H54 (cell line): ENCODE data around the gene MT1H.
"Not testable (repeated sequence)": the region's sequence is repeated elsewhere in the genome, so short reads cannot be mapped to it uniquely, and the experiment has no call there.

ENCODE experiments used
- DNase-seq: peaks from one replicate; pipeline ENCODE4 v3.0.0; 2011; ENCODE audit warnings: low spot score, mixed read lengths; ENCODE audit not compliant: insufficient read length
- FAIRE-seq: peaks from 3 replicates; lab custom pipeline; 2011; peaks lifted over from hg19 to GRCh38; lab: Jason Lieb, UNC
- POLR2A ChIP-seq: IDR thresholded peaks from 2 replicates; pipeline ENCODE4 v1.6.1; 2011; ENCODE audit warnings: low read depth, mild to moderate bottlenecking, low read length

MT1H gene

GRCh38 chr16:56669005-56669839 lies at the start of gene MT1H:
TSS of gene MT1H (plus strand) at chr16:56669814. CDS start at chr16:56669885, 71 bp downstream.
- no peak for TF ChIP-seq POLR2A
- no peak for FAIRE-seq
- no peak for DNase-seq

DNA sequence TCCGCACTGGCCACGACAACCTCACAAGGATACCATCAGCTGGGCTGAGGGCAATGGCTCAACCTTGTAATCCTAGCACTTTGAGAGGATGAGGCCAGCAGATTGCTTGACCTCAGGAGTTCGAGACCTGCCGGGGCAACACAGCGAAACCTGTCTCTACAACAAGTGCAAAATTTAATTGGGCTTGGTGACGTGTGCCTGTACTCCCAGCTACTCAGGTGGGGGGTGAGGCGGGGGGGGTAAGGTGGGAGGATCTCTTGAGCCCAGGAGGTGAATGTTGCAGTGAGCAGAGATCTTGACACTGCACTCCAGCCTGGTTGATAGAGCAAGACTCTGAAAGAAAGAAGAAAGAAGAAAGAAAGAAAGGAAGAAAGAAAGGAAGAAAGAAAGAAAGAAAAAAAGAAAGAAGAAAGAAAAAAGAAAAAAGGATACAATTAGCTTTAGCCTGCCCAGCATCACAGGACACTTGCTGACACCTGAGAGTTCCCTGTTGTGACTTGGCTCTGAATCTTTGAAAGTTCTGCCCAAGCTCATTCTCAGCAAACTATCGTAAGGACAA lies 49.2 kb upstream of the MT1H start:
- DNase-seq = no peak
- no peak for TF ChIP-seq POLR2A
- no peak for FAIRE-seq

- FAIRE-seq, DNase-seq: not testable (repeated sequence)
Observed at GRCh38 chr16:56621665-56622445, 47.8 kb upstream of the MT1H start.

DNA sequence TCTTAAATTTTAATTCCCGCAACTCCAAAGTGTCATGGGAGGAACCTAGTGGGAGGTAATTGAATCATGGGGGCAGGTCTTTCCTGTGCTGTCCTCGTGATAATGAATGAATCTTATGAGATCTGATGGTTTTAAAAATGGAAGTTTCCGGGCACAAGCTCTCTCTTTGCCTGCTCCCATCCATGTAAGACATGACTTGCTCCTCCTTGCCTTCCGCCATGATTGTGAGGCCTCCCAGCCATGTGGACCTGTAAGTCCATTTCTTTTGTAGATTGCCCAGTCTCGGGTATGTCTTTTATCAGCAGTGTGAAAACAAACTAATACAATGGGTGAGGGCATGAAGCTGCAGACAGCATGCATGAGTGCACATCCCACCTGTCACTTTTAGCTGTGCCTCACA lies 46.4 kb upstream of the MT1H start:
- FAIRE-seq, DNase-seq: not testable (repeated sequence)

DNA sequence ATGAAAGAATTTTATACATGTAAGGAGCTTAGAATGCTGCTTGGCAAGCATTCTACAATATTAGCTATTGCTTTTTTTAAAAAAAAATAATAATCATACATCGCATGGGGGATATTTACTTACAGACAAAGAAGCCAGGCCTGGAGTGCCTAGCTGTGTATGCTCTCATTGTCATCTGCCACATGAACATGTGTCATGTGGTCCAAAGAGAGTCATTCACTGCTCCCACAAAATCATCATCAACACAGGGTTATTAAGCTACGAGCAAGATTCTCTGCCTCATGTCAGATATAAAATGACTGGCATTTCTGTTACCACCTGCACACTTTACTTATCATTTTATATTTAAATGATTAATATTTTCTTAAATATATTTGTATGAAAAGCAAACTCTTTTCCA lies 46.0 kb upstream of the MT1H start:
- FAIRE-seq = no peak

DNA sequence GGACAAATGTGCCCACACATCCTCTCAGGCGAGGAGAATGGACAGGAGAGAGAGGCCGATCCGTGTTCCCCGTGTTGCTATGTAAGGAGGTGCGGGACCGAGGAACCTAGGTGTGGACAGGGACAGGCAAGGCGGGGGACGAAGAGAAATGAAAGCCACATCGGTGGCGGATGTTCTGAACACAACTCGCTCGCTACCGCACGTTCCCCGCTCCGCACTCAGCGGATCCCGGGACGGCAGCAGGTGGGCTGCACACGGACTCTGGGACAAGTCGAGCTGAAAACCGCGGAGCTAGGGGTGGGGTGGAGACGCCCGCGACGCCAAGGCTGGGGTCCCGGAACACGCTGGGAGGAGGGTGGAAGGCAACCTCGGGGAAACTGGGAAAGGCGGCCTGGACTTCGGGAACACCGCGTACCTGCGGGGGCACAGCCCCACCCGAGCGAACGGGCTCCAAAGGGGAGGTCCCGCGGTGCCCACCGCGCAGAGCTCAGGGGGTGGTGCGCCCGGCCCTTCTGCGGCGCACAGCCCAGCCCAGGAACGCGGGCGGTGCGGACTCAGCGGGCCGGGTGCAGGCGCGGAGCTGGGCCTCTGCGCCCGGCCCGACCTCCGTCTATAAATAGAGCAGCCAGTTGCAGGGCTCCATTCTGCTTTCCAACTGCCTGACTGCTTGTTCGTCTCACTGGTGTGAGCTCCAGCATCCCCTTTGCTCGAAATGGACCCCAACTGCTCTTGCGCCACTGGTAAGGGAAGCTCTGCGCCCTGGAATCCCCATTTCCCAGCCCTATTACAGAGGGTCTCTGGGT lies 44.3 kb upstream of the MT1H start, which contains the start of gene MT1E:
MT1E (plus strand) TSS at position 642 of the 803 bp plus-strand sequence; CDS start at position 713, 71 bp downstream.
- DNase-seq (peak; percentile 67), FAIRE-seq (no peak)
- peak; percentile 91 for TF ChIP-seq POLR2A

More for the DNA sequence above, 46.0 kb upstream of the MT1H start:
- no peak for TF ChIP-seq POLR2A
- no peak for DNase-seq

DNA sequence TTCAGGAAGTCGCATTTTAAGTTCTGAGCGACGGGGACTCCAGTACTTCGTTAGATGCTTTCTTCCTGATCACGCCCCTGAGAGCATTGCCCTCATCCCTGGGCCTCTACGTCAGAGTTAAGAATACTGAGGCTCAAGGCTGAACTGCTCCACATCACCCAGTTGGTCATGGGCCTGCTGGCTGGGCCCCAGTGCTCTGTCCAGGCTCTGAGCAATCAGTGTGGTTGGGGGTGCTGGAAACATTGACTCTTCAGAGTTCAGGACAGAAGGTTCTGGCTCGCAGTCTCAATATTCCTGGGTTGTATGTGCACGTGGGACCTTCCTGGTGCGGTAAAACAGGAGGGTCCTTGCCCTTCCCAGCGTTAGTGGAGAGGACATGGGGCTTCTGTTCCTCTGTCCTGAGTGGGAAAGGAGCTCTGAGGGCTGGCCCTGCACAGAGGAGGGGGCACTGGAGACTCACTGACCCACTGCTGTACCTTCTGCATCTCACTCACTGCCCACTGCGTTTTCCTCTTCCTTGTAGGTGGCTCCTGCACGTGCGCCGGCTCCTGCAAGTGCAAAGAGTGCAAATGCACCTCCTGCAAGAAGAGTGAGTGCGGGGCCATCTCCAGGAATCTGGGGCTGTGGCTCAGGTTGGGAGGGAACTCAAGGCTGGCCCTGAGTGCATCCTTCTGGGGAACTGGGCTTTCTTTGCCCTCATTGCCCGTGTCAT lies 43.5 kb upstream of the MT1H start:
- DNase-seq (no peak), FAIRE-seq (no peak)
- TF ChIP-seq POLR2A = no peak

DNA sequence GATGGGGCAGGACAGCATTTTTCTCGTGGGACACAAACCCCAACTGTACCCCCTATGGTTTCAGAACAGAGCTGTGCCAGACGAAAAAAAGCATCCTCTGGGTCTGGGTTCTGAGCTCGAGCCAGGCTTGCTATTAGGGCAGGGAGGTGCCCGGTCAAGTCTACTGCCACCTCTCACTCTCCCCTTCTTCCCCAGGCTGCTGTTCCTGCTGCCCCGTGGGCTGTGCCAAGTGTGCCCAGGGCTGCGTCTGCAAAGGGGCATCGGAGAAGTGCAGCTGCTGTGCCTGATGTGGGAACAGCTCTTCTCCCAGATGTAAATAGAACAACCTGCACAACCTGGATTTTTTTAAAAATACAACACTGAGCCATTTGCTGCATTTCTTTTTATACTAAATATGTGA lies 42.9 kb upstream of the MT1H start:
- FAIRE-seq = no peak
- no peak for TF ChIP-seq POLR2A
- no peak for DNase-seq

DNA sequence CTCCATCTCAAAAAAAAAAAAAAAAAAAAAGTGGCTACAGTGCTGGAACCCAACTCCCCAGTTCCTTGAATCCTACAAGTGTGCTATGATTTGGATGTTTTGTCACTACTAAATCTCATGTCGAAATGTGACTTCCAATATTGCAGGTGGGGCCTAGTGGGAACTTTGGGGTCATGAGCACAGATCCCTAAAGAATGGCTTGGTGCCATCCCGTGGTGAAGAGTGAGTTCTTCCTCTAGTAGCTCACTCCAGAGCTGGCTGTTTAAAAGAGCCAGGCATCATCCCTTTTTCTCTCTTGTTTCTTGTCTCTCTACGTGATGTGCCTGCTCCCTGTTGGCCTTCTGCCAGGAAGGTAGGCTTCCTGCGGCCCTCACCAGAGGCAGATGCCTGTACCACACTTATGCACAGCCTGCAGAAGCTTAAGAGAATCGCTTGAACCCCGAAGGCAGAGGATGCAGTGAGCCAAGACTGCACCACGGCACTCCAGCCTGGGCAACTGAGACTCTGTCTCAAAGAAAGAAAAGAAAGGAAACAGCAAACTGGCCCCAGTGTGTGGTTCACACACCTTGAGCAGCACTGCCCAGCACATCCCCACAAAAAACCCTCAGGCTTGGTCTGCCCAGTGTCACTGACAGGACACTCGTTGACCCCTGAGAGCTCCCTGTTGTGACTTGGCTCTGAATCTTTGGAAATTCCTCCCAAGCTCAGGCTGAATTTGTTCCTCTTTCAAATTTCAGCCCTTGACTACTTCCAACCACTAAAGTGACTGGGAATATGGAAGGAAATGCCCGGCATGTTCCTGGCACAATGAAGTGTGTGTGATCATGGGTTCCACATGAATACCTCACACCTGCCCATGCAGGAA lies 40.9 kb upstream of the MT1H start:
- TF ChIP-seq POLR2A = no peak
- FAIRE-seq = no peak

GRCh38 chr16:56629531-56629930 lies 40.1 kb upstream of the MT1H start:
- TF ChIP-seq POLR2A = no peak
- FAIRE-seq (no peak), DNase-seq (no peak)

More for the DNA sequence above, 40.9 kb upstream of the MT1H start:
- no peak for DNase-seq

DNA sequence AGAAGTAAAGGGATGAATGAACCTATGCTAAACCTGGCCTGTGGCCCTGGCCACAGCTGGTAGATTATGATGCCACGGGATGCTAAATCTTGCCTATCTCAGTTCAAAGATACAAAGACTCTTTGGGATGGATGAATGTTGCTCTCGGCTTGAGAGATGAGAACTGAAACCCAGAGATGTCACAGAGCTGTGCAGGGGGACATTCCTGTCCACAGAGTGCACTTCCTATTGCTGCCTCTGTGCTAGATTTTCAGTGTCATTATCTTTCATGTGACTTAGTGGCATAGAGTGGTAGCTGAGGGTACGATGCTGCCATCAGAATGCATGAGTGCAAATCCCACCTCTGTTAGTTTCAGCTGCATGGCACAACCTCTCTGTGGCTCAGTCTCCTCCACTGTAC lies 39.5 kb upstream of the MT1H start:
- FAIRE-seq (no peak), DNase-seq (no peak)
- no peak for TF ChIP-seq POLR2A

- DNase-seq = no peak
- FAIRE-seq = no peak
- no peak for TF ChIP-seq POLR2A
Observed at GRCh38 chr16:56631197-56631596, 38.4 kb upstream of the MT1H start.
